ENCODE results near the gene RGS6.

DNA sequence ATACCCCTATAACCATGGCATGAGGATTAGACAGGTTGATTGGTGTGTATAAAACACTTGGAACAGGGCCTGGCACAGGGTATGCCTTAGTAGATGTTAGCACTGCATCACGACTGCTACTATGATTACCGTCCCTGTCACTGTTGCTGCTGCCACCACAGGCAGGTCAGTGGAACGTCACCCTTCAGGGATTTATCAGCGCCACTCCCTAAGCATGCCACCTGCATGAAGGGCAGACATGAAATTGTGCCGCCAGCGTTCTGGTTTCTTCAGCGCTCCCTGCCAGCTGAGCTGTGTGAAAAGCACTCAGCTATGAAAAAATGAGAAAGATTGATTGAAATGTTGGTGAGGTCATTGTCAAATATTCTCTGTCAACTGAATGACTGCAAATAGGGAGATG is 484.7 kb downstream of the RGS6 start:
- TF ChIP-seq, protein P1, sequence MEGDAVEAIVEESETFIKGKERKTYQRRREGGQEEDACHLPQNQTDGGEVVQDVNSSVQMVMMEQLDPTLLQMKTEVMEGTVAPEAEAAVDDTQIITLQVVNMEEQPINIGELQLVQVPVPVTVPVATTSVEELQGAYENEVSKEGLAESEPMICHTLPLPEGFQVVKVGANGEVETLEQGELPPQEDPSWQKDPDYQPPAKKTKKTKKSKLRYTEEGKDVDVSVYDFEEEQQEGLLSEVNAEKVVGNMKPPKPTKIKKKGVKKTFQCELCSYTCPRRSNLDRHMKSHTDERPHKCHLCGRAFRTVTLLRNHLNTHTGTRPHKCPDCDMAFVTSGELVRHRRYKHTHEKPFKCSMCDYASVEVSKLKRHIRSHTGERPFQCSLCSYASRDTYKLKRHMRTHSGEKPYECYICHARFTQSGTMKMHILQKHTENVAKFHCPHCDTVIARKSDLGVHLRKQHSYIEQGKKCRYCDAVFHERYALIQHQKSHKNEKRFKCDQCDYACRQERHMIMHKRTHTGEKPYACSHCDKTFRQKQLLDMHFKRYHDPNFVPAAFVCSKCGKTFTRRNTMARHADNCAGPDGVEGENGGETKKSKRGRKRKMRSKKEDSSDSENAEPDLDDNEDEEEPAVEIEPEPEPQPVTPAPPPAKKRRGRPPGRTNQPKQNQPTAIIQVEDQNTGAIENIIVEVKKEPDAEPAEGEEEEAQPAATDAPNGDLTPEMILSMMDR (IDR thresholded peaks at IDR 0.05) = peak in 2 of 3 donors; percentile 21 to 31
- no peak for TF ChIP-seq POLR2AphosphoS5 (IDR thresholded peaks at IDR 0.05)

All from breast epithelium (tissue), 3 donors.